ENCODE measurements around the gene ASB2. TPM values are rescaled to one million over a fixed set of nuclear protein-coding genes. Genes with fewer than 3 reads are reported as not detected.
A peak's percentile ranks its signal among the peaks of the same experiment; 100 is the strongest.

ASB2 gene
- total RNA-seq, 1 donor from 2014 or later, result not detected

GRCh38 chr14:93926245-93926872, 50.0 kb downstream of the ASB2 start:
- no peak for DNase-seq

- no peak for DNase-seq
Measured at GRCh38 chr14:93925374-93925895, 50.9 kb downstream of the ASB2 start.

- no peak for DNase-seq
Measured at GRCh38 chr14:93924592-93925355, 51.6 kb downstream of the ASB2 start.

GRCh38 chr14:93923626-93924025, 52.7 kb downstream of the ASB2 start:
- no peak for DNase-seq

GRCh38 chr14:93921001-93921806, 55.2 kb downstream of the ASB2 start:
- DNase-seq, result no peak

GRCh38 chr14:93917141-93917540, 59.2 kb downstream of the ASB2 start:
- DNase-seq, result no peak

GRCh38 chr14:93916498-93916897, 59.9 kb downstream of the ASB2 start:
- no peak for DNase-seq

GRCh38 chr14:93915800-93916199, 60.6 kb downstream of the ASB2 start:
- no peak for DNase-seq

- no peak for DNase-seq
Measured at GRCh38 chr14:93915070-93915705, 61.2 kb downstream of the ASB2 start.

GRCh38 chr14:93914278-93914677, 62.1 kb downstream of the ASB2 start:
- no peak for DNase-seq

- DNase-seq, result no peak
Measured at GRCh38 chr14:93912782-93913181, 63.6 kb downstream of the ASB2 start.

GRCh38 chr14:93911975-93912615, 64.3 kb downstream of the ASB2 start:
- DNase-seq, result no peak

GRCh38 chr14:93909429-93910128, 66.8 kb downstream of the ASB2 start:
- DNase-seq, result no peak

GRCh38 chr14:93906341-93907329, 69.7 kb downstream of the ASB2 start:
- peak; percentile 44 for DNase-seq

- peak; percentile 28 for DNase-seq
Measured at GRCh38 chr14:93905623-93906022, 70.7 kb downstream of the ASB2 start.

- peak; percentile 14 for DNase-seq
Measured at GRCh38 chr14:93903342-93904184, 72.8 kb downstream of the ASB2 start.

GRCh38 chr14:93902619-93903307, 73.6 kb downstream of the ASB2 start:
- no peak for DNase-seq

- no peak for DNase-seq
Measured at GRCh38 chr14:93901813-93902212, 74.6 kb downstream of the ASB2 start.

- DNase-seq, result no peak
Measured at GRCh38 chr14:93898731-93899130, 77.6 kb downstream of the ASB2 start.
